Naive thymus-derived CD4-positive, alpha-beta T cell (primary cell): Measurements from ENCODE around the gene DYNC1I1. TPM values are rescaled to one million over a fixed set of nuclear protein-coding genes. Genes with fewer than 3 reads are reported as not detected.

ENCODE experiments used
- ATAC-seq: fragments of 150-1000 bp; cut with Tn5 transposase; 2 replicates; pipeline ENCODE4 v1.10.0; 2021; ENCODE audit warnings: mild to moderate bottlenecking, moderate library complexity
- CTCF ChIA-PET: fragments of 350-600 bp; sonication (Branson Sonifier 250); formaldehyde crosslinking; loops from one replicate; lab custom pipeline; 2021; ENCODE audit warnings: antibody characterized with exemption; lab: Charles Lee
- POLR2A ChIA-PET: fragments of 350-600 bp; sonication (Branson Sonifier 250); formaldehyde crosslinking; loops from one replicate; lab custom pipeline; 2021; ENCODE audit warnings: antibody characterized with exemption, inconsistent platforms; lab: Charles Lee
- DNase-seq, 9 donors: peaks; one replicate each; pipeline versions ENCODE4 v3.0.0 to v3.0.0-alpha.2; 2020 to 2022; ENCODE audit warnings: mixed read lengths in 1 of 9
- H3K27ac ChIP-seq: one replicate; pipeline ENCODE4 v1.7.0; 2013; ENCODE audit warnings: mild to moderate bottlenecking, low read depth, low read length, moderate library complexity
- H3K27me3 ChIP-seq, 2 donors: one replicate each; pipeline ENCODE4 v1.7.0; 2013; ENCODE audit warnings: low read length in 2 of 2, mild to moderate bottlenecking in 2 of 2, moderate library complexity in 2 of 2; ENCODE audit not compliant: control insufficient read depth in 2 of 2, insufficient read depth in 2 of 2
- H3K36me3 ChIP-seq, 3 experiments: 1 replicate in 2 of 3; 2 replicates in 1 of 3; pipeline ENCODE4 v1.7.0; 2013; ENCODE audit warnings: low read length in 3 of 3, mild to moderate bottlenecking in 3 of 3, moderate library complexity in 1 of 3; ENCODE audit not compliant: insufficient read depth in 3 of 3, control insufficient read depth in 2 of 3
- H3K4me1 ChIP-seq, 2 donors: one replicate each; pipeline ENCODE4 v1.7.0; 2013; ENCODE audit warnings: low read length in 2 of 2, mild to moderate bottlenecking in 2 of 2, moderate library complexity in 1 of 2; ENCODE audit not compliant: control insufficient read depth in 2 of 2, insufficient read depth in 2 of 2
- H3K4me3 ChIP-seq: 2 replicates; pipeline ENCODE4 v1.7.0; 2013; ENCODE audit warnings: mild to moderate bottlenecking, low read length
- H3K9me3 ChIP-seq, 3 experiments: 1 replicate in 2 of 3; 2 replicates in 1 of 3; pipeline ENCODE4 v1.7.0; 2013; ENCODE audit warnings: low read length in 3 of 3; ENCODE audit not compliant: control insufficient read depth in 2 of 3
- H3K27ac Mint-ChIP-seq, 9 donors: one replicate each; pipeline ENCODE4 v1.8.0; 2020 to 2022; ENCODE audit warnings: mixed read lengths in 9 of 9, mild to moderate bottlenecking in 8 of 9, moderate library complexity in 5 of 9, inconsistent platforms in 2 of 9
- H3K27me3 Mint-ChIP-seq, 5 donors: one replicate each; pipeline ENCODE4 v1.8.0; 2021 to 2022; ENCODE audit warnings: mixed read lengths in 5 of 5, mild to moderate bottlenecking in 1 of 5
- H3K36me3 Mint-ChIP-seq, 5 donors: one replicate each; pipeline ENCODE4 v1.8.0; 2020 to 2022; ENCODE audit warnings: mixed read lengths in 5 of 5, mild to moderate bottlenecking in 3 of 5, inconsistent platforms in 1 of 5
- H3K4me1 Mint-ChIP-seq, 7 donors: one replicate each; pipeline ENCODE4 v1.8.0; 2020 to 2022; ENCODE audit warnings: mixed read lengths in 7 of 7, mild to moderate bottlenecking in 3 of 7, inconsistent platforms in 1 of 7
- H3K4me3 Mint-ChIP-seq, 10 donors: one replicate each; pipeline ENCODE4 v1.8.0; 2020 to 2022; ENCODE audit warnings: mild to moderate bottlenecking in 10 of 10, mixed read lengths in 10 of 10, moderate library complexity in 6 of 10, inconsistent platforms in 2 of 10
- H3K9me3 Mint-ChIP-seq, 11 donors: one replicate each; pipeline ENCODE4 v1.8.0; 2020 to 2022; ENCODE audit warnings: mixed read lengths in 11 of 11, mild to moderate bottlenecking in 4 of 11, inconsistent platforms in 1 of 11, moderate library complexity in 1 of 11
- intact Hi-C, 2 donors: fragments of 100-400 bp; cut with micrococcal nuclease; formaldehyde crosslinking; loops; one replicate each; pipeline ENCODE4 v1.15.1; 2023
- polyA plus RNA-seq, 2 donors: library from polyadenylated mRNA; unstranded; fragments of 300-500 nt; fragmentation: Illumina TruSeq; gene quantifications; one replicate each; pipeline ENCODE4 v1.2.3, GENCODE V29; 2021
- total RNA-seq, 6 experiments: library from RNA in 5 of 6; stranded (reverse) in 5 of 6; gene quantifications; 1 replicate in 5 of 6; 2 replicates in 1 of 6; pipeline ENCODE4 v1.2.3 and lab custom pipeline; 2021 to 2026

Gene DYNC1I1
- total and polyA plus RNA-seq, 7 experiments from 2014 or later = 0.61 TPM; not detected in 6

DNA sequence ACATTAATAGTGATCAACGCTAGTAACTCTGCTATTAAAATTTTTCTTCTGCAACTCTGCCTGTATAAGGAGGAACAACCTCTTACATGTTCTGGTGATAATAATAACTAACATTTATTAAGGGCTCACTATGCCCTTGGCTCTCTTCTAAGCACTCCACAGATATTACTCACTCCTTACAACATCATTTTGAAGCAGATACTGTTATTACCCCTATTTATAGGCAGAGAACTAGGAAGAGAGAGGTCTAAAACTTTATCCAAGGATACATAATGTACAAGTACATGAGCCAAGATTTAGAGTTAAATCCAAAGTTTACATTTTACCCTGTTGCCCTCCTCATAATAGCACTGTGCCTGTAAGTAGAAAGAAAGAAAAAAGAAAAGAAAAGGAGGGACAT, 205.6 kb downstream of the DYNC1I1 start:
- H3K4me1 Mint-ChIP-seq = peaks cover 0 to 1% (median 0%) of the 10 kb centered on the region in 7 donors
- H3K36me3 ChIP-seq = no peaks in the 10 kb centered on the region
- no peaks in the 10 kb centered on the region for H3K36me3 Mint-ChIP-seq
- no peaks in the 10 kb centered on the region for H3K9me3 Mint-ChIP-seq
- DNase-seq (no peak), ATAC-seq (no peak)
- no peak overlapping the region for H3K4me3 Mint-ChIP-seq
- no peak overlapping the region for H3K4me3 ChIP-seq
- intact Hi-C loops = no loop called here
- H3K9me3 ChIP-seq = no peaks in the 10 kb centered on the region
- H3K4me1 ChIP-seq = no peaks in the 10 kb centered on the region
- H3K27ac Mint-ChIP-seq = no peak overlapping the region
- H3K27me3 ChIP-seq = no peaks in the 10 kb centered on the region
- no peak overlapping the region for H3K27ac ChIP-seq
- ChIA-PET CTCF (no interaction called here), POLR2A (no interaction called here)
- H3K27me3 Mint-ChIP-seq = peaks cover 3 to 16% (median 6%) of the 10 kb centered on the region in 5 donors

DNA sequence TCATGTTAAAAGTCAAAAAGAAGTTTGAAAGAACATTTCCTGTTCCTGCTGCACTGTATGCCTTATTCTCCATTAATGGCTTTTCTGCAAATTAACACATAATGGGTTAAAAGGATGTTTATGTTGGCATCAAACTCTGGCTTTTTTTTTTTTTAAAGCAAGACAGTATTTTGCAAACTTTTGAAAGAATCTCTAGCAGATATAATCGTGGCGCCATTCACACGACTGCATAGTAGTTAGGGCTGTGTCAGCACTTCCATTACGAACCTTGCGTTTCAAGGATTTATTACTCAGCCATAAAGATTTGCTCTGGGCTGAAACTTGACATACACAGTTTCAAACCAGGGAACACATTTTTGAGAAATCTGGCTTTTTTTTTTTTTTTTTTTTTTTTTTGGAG, 207.8 kb downstream of the DYNC1I1 start:
- Mint-ChIP-seq H3K4me3 (no peak overlapping the region), H3K36me3 (no peaks in the 10 kb centered on the region), H3K27ac (no peak overlapping the region), H3K27me3 (peaks cover 4 to 22% (median 11%) of the 10 kb centered on the region in 5 donors), H3K4me1 (peaks cover 0 to 1% (median 0%) of the 10 kb centered on the region in 7 donors), H3K9me3 (no peaks in the 10 kb centered on the region)
- Histone ChIP-seq H3K4me3 (no peak overlapping the region), H3K4me1 (no peaks in the 10 kb centered on the region), H3K36me3 (no peaks in the 10 kb centered on the region), H3K9me3 (no peaks in the 10 kb centered on the region), H3K27ac (no peak overlapping the region), H3K27me3 (no peaks in the 10 kb centered on the region)
- CTCF ChIA-PET = no interaction called here
- no peak for ATAC-seq
- DNase-seq = no peak
- intact Hi-C loops = no loop called here
- POLR2A ChIA-PET = no interaction called here

DNA sequence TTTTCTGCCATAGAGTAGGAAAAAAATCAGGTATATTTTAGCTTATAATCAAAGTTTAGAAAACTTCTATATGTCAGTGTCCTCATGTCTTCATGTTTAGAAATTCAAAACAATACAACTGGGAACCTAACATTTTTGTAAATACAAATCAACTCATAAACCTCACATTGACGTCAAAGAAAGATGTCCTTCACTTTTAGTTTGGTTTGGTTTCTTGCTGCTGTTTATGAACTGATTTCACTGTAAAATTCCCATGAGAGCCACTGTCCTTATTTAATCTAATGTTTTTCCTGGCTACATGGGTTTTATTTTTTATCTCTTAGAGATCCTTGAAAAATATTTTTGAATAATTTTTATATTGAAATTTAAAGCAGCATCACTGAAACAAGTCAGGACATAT, 208.4 kb downstream of the DYNC1I1 start:
- Histone ChIP-seq H3K4me3 (no peak overlapping the region), H3K27ac (no peak overlapping the region), H3K9me3 (no peaks in the 10 kb centered on the region), H3K4me1 (no peaks in the 10 kb centered on the region), H3K27me3 (no peaks in the 10 kb centered on the region), H3K36me3 (no peaks in the 10 kb centered on the region)
- Mint-ChIP-seq H3K27me3 (peaks cover 2 to 23% (median 11%) of the 10 kb centered on the region in 5 donors), H3K27ac (no peak overlapping the region), H3K36me3 (no peaks in the 10 kb centered on the region), H3K4me1 (no peaks in the 10 kb centered on the region), H3K9me3 (no peaks in the 10 kb centered on the region), H3K4me3 (no peak overlapping the region)
- DNase-seq = no peak
- POLR2A ChIA-PET = no interaction called here
- no peak for ATAC-seq
- intact Hi-C loops = no loop called here
- CTCF ChIA-PET = no interaction called here

DNA sequence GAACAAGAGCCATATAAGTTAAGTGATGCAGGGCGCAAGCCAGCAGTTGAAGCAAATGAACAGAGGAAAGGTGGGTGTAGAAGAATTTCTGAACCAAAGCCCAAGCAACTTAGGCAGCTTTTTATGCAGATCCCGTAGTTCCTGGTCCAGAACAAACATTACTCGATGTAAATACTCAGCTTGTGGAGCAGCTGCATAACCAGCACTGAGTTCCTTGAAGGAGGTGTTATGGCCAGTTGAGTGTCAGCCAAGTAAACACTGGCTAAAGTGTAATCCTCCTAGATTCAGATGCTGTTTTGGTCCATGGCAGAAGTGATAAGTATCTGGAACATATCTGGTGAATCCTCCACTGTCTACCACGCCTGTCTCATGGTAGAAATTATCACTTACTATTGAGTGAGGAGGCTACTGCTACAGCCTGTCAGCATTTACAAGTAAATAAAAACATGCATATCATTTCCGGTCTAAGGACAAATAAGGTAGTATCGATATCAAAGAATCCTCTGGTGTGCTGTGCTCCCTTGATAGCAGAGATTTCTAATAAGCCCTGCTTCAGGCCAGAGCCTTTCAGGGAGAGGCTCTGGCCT, 213.9 kb downstream of the DYNC1I1 start:
- no peak for DNase-seq
- no peaks in the 10 kb centered on the region for H3K4me1 Mint-ChIP-seq
- ChIA-PET CTCF (no interaction called here), POLR2A (no interaction called here)
- Histone ChIP-seq H3K36me3 (no peaks in the 10 kb centered on the region), H3K27me3 (no peaks in the 10 kb centered on the region), H3K27ac (no peak overlapping the region), H3K4me3 (no peak overlapping the region), H3K4me1 (no peaks in the 10 kb centered on the region), H3K9me3 (no peaks in the 10 kb centered on the region)
- no peak overlapping the region for H3K4me3 Mint-ChIP-seq
- H3K27me3 Mint-ChIP-seq = peaks cover 5 to 36% (median 24%) of the 10 kb centered on the region in 5 donors
- intact Hi-C loops = no loop called here
- no peak for ATAC-seq
- H3K9me3 Mint-ChIP-seq = peaks cover 0 to 2% (median 0%) of the 10 kb centered on the region in 11 donors
- no peak overlapping the region for H3K27ac Mint-ChIP-seq
- no peaks in the 10 kb centered on the region for H3K36me3 Mint-ChIP-seq

DNA sequence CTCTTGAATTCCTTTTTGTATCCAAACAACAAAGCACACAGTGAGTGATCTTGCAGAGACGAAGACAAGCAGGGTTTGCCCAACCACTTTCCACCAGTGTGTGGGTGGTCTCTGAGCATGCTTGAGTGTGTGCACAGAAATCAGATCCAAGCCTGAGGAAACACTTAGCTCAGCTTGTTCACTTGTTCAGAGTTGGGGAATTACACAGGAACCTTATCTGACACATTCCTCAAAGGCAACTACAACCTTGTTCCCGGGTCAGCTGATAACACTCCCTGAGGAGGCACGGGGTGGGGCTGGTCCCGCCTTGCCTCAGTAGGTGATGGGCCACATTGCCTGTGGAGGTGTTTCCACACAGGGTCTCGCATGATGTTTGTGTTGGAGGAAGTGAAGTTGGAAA, 216.9 kb downstream of the DYNC1I1 start:
- H3K4me3 ChIP-seq = no peak overlapping the region
- Mint-ChIP-seq H3K4me1 (no peaks in the 10 kb centered on the region), H3K9me3 (peaks cover 0 to 2% (median 0%) of the 10 kb centered on the region in 11 donors), H3K27me3 (peaks cover 3 to 37% (median 28%) of the 10 kb centered on the region in 5 donors), H3K4me3 (no peak overlapping the region), H3K36me3 (no peaks in the 10 kb centered on the region), H3K27ac (no peak overlapping the region)
- no peaks in the 10 kb centered on the region for H3K9me3 ChIP-seq
- H3K36me3 ChIP-seq = no peaks in the 10 kb centered on the region
- no peak for DNase-seq
- ATAC-seq = no peak
- no peak overlapping the region for H3K27ac ChIP-seq
- CTCF ChIA-PET = no interaction called here
- H3K4me1 ChIP-seq = no peaks in the 10 kb centered on the region
- no peaks in the 10 kb centered on the region for H3K27me3 ChIP-seq
- POLR2A ChIA-PET = no interaction called here
- intact Hi-C loops = no loop called here

DNA sequence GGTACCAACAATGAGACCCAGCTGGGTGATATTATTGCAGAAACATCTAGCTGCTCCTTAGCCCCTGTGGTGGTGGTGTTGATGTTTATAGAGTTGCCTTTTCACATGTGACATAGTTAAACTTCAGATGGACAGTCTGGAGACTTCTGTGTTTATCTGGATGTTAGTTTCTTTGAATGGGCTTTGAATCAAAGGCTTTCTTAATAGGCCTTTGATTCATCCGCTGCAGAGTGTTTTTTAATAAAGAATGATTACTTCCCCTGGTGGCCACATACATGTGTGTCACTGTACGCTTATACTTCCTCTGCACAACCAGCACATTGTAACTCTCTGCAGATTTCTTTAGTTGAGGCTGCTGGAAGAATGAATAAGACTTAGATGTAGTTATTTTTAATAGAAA, 221.0 kb downstream of the DYNC1I1 start:
- Histone ChIP-seq H3K27ac (no peak overlapping the region), H3K4me3 (no peak overlapping the region), H3K9me3 (no peaks in the 10 kb centered on the region), H3K36me3 (no peaks in the 10 kb centered on the region), H3K4me1 (no peaks in the 10 kb centered on the region), H3K27me3 (no peaks in the 10 kb centered on the region)
- no peak overlapping the region for H3K27ac Mint-ChIP-seq
- H3K36me3 Mint-ChIP-seq = no peaks in the 10 kb centered on the region
- POLR2A ChIA-PET = no interaction called here
- peaks cover 0 to 25% (median 20%) of the 10 kb centered on the region in 5 donors for H3K27me3 Mint-ChIP-seq
- H3K9me3 Mint-ChIP-seq = peaks cover 0 to 2% (median 0%) of the 10 kb centered on the region in 11 donors
- DNase-seq (no peak), ATAC-seq (no peak)
- intact Hi-C loops = no loop called here
- peaks cover 0 to 3% (median 0%) of the 10 kb centered on the region in 7 donors for H3K4me1 Mint-ChIP-seq
- H3K4me3 Mint-ChIP-seq = no peak overlapping the region
- CTCF ChIA-PET = no interaction called here

DNA sequence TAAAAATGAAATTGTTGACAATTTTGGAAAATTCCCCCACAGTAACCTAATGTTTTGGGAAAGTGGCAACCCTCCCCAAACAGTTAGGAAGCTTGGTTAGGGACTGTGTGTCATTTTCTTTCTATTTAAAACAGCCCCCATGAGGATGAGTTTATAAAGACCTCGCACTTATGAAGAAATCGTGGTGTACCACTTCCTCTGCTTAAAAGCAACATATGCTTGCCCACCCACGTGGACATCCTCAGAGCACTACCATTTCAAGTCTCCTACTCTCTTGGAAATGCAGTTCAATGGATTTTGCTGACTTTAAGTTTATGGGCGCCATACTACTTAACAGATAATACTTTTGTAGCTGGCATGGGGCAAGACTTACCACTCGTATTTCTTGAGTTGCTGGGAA, 223.8 kb downstream of the DYNC1I1 start:
- no peak overlapping the region for H3K27ac Mint-ChIP-seq
- no peak overlapping the region for H3K4me3 ChIP-seq
- intact Hi-C loops = no loop called here
- no peaks in the 10 kb centered on the region for H3K9me3 ChIP-seq
- DNase-seq (no peak), ATAC-seq (no peak)
- H3K9me3 Mint-ChIP-seq = peaks cover 0 to 2% (median 0%) of the 10 kb centered on the region in 11 donors
- H3K27me3 Mint-ChIP-seq = peaks cover 0 to 21% (median 9%) of the 10 kb centered on the region in 5 donors
- H3K4me3 Mint-ChIP-seq = no peak overlapping the region
- H3K27ac ChIP-seq = no peak overlapping the region
- no peaks in the 10 kb centered on the region for H3K36me3 ChIP-seq
- H3K4me1 ChIP-seq = no peaks in the 10 kb centered on the region
- H3K4me1 Mint-ChIP-seq = peaks cover 0 to 3% (median 0%) of the 10 kb centered on the region in 7 donors
- H3K36me3 Mint-ChIP-seq = no peaks in the 10 kb centered on the region
- CTCF ChIA-PET = no interaction called here
- POLR2A ChIA-PET = no interaction called here
- no peaks in the 10 kb centered on the region for H3K27me3 ChIP-seq
